SK-N-SH (cell line): ENCODE data around the gene PMEPA1. TPM values are rescaled to one million over a fixed set of nuclear protein-coding genes. Genes with fewer than 3 reads are reported as not detected.

Experiments
- CTCF ChIA-PET: fragments of 300-600, 350-600 bp; formaldehyde crosslinking; extraction: SDS; loops from one replicate; lab custom pipeline; 2021; lab: Yijun Ruan, JAX
- POLR2A ChIA-PET: fragments of 350-600 bp; sonication (Branson Sonifier 250); formaldehyde crosslinking; extraction: SDS; loops from one replicate; lab custom pipeline; 2020; ENCODE audit warnings: antibody characterized with exemption, inconsistent platforms; lab: Yijun Ruan, JAX
- DNase-seq: peaks from one replicate; pipeline ENCODE4 v3.0.0; 2012
- H2AFZ ChIP-seq: fragments of 200-600 bp; sonication (generic); 2 replicates; pipeline ENCODE4 v1.8.1; 2016; ENCODE audit warnings: antibody characterized with exemption, mild to moderate bottlenecking, low read depth
- H3F3A ChIP-seq: fragments of 200-600 bp; sonication (generic); replicated peaks from 2 replicates; pipeline ENCODE3; 2016; ENCODE audit warnings: antibody characterized with exemption, mild to moderate bottlenecking; ENCODE audit not compliant: insufficient read depth
- H3K27ac ChIP-seq, 2 experiments: fragments of 200-500 bp in 1 of 2; fragments of 200-600 bp in 1 of 2; sonication (Bioruptor generic) in 1 of 2; sonication (generic), shearing (Covaris generic) in 1 of 2; 2 replicates each; pipeline versions ENCODE4 v1.5.1 to v1.6.1; 2014 to 2016; ENCODE audit warnings: low read depth in 2 of 2, inconsistent platforms in 1 of 2, low read length in 1 of 2, mild to moderate bottlenecking in 1 of 2, mixed read lengths in 1 of 2
- H3K27me3 ChIP-seq: fragments of 200-600 bp; sonication (generic), shearing (Covaris generic); 2 replicates; pipeline ENCODE4 v1.6.1; 2016; ENCODE audit warnings: mixed run types; ENCODE audit not compliant: insufficient read depth
- H3K36me3 ChIP-seq, 2 experiments: fragments of 200-500 bp in 1 of 2; fragments of 200-600 bp in 1 of 2; sonication (Bioruptor generic) in 1 of 2; sonication (generic) in 1 of 2; replicated peaks in 1 of 2; 2 replicates each; pipeline versions ENCODE3 to v1.5.1; 2014 to 2016; ENCODE audit warnings: low read length in 1 of 2, mild to moderate bottlenecking in 1 of 2; ENCODE audit not compliant: insufficient read depth in 2 of 2, control insufficient read depth in 1 of 2
- H3K4me1 ChIP-seq, 2 experiments: fragments of 200-500 bp in 1 of 2; fragments of 200-600 bp in 1 of 2; sonication (Bioruptor generic) in 1 of 2; sonication (generic), shearing (Covaris generic) in 1 of 2; 2 replicates each; pipeline versions ENCODE4 v1.5.1 to v1.6.1; 2014 to 2016; ENCODE audit warnings: low read depth in 1 of 2, low read length in 1 of 2, mixed run types in 1 of 2; ENCODE audit not compliant: insufficient read depth in 2 of 2, control insufficient read depth in 1 of 2
- H3K4me2 ChIP-seq: fragments of 200-600 bp; sonication (generic), shearing (Covaris generic); 2 replicates; pipeline ENCODE4 v1.6.1; 2017; ENCODE audit warnings: mixed run types
- H3K4me3 ChIP-seq, 2 experiments: fragments of 200-500 bp in 1 of 2; fragments of 200-600 bp in 1 of 2; sonication (Bioruptor generic) in 1 of 2; sonication (generic), shearing (Covaris generic) in 1 of 2; 2 replicates each; pipeline versions ENCODE4 v1.5.1 to v1.8.1; 2014 to 2016; ENCODE audit warnings: low read depth in 2 of 2, inconsistent platforms in 1 of 2, low read length in 1 of 2, mild to moderate bottlenecking in 1 of 2, mixed read lengths in 1 of 2, moderate library complexity in 1 of 2
- H3K79me2 ChIP-seq: fragments of 200-600 bp; sonication (generic); 2 replicates; pipeline ENCODE4 v1.8.1; 2017; ENCODE audit warnings: mild to moderate bottlenecking; ENCODE audit not compliant: insufficient read depth
- H3K9ac ChIP-seq: fragments of 200-600 bp; sonication (generic); 2 replicates; pipeline ENCODE4 v1.6.1; 2017; ENCODE audit warnings: mixed run types
- H3K9me2 ChIP-seq: fragments of 200-600 bp; sonication (generic); 2 replicates; pipeline ENCODE4 v1.6.1; 2017; ENCODE audit warnings: mixed run types
- H3K9me3 ChIP-seq: fragments of 200-600 bp; sonication (generic); 2 replicates; pipeline ENCODE4 v1.6.1; 2017; ENCODE audit warnings: mixed run types, mild to moderate bottlenecking, moderate library complexity
- H4K20me1 ChIP-seq: fragments of 200-600 bp; sonication (generic); 2 replicates; pipeline ENCODE4 v1.6.1; 2017; ENCODE audit warnings: mild to moderate bottlenecking, mixed run types; ENCODE audit not compliant: insufficient read depth
- ELF1 ChIP-seq: IDR thresholded peaks from 2 replicates; pipeline ENCODE4 v1.4.0; 2012
- EZH2phosphoT487 ChIP-seq: fragments of 200-600 bp; sonication (generic); IDR thresholded peaks from 2 replicates; pipeline ENCODE4 v1.6.1; 2017; ENCODE audit warnings: low read depth, mixed run types, mild to moderate bottlenecking, antibody characterized with exemption, moderate library complexity, borderline replicate concordance
- FOSL2 ChIP-seq: IDR thresholded peaks from 2 replicates; pipeline ENCODE4 v1.4.0; 2012; ENCODE audit warnings: low read depth, mild to moderate bottlenecking, moderate library complexity, borderline replicate concordance
- FOXJ3 ChIP-seq: sonication (generic); formaldehyde crosslinking; IDR thresholded peaks from 2 replicates; pipeline ENCODE4 v1.5.1; 2020; ENCODE audit warnings: mild to moderate bottlenecking, missing genetic modification reagents
- GABPA ChIP-seq: IDR thresholded peaks from 2 replicates; pipeline ENCODE4 v1.4.0; 2012; ENCODE audit warnings: low read depth, mild to moderate bottlenecking
- MAX ChIP-seq: IDR thresholded peaks from 2 replicates; pipeline ENCODE4 v1.4.0; 2012; ENCODE audit warnings: low read depth
- MXI1 ChIP-seq: IDR thresholded peaks from 2 replicates; pipeline ENCODE4 v1.6.1; 2012; ENCODE audit warnings: mild to moderate bottlenecking, low read depth, low read length, improper control_type of control experiment
- NRF1 ChIP-seq: IDR thresholded peaks from 2 replicates; pipeline ENCODE4 v1.6.1; 2012; ENCODE audit warnings: low read depth, mild to moderate bottlenecking, low read length
- PBX3 ChIP-seq: IDR thresholded peaks from 2 replicates; pipeline ENCODE4; 2012
- RAD21 ChIP-seq: IDR thresholded peaks from 2 replicates; pipeline ENCODE4 v1.6.1; 2012; ENCODE audit warnings: mild to moderate bottlenecking, low read length
- REST ChIP-seq: IDR thresholded peaks from 2 replicates; pipeline ENCODE4 v1.6.1; 2012; ENCODE audit warnings: mild to moderate bottlenecking, low read depth, low read length, moderate library complexity
- RFX5 ChIP-seq: IDR thresholded peaks from 2 replicates; pipeline ENCODE4 v1.6.1; 2012; ENCODE audit warnings: mild to moderate bottlenecking, improper control_type of control experiment, low read length
- SIN3A ChIP-seq: IDR thresholded peaks from 2 replicates; pipeline ENCODE4 v1.6.1; 2012; ENCODE audit warnings: low read depth, mild to moderate bottlenecking, low read length, moderate library complexity, borderline replicate concordance
- SMC3 ChIP-seq: IDR thresholded peaks from 2 replicates; pipeline ENCODE4 v1.6.1; 2012; ENCODE audit warnings: low read depth, low read length, improper control_type of control experiment
- USF2 ChIP-seq: fragments of 150-350 bp; IDR thresholded peaks from 2 replicates; pipeline ENCODE4 v1.6.1; 2017; ENCODE audit warnings: antibody characterized with exemption, low read length, low read depth, borderline replicate concordance
- WGBS: methylation state at CpG from one replicate; pipeline ENCODE4 v1.1.6; 2017; ENCODE audit warnings: low lambda C conversion rate; 5-methylcytosine and 5-hydroxymethylcytosine counted together
- polyA plus RNA-seq, 3 experiments: library from polyadenylated mRNA; depleted of rRNA; stranded (reverse); fragments of >200 nt; gene quantifications; 2 replicates each; pipeline ENCODE4 v1.2.3, GENCODE V29; 2012

Gene PMEPA1
- polyA plus RNA-seq, 1 of the 3 experiments (the other 2 are of a cell fraction): 7.1 TPM

GRCh38 chr20:57601737-57602136 lies 108.1 kb downstream of the PMEPA1 start:
- H3K79me2 ChIP-seq: no peaks in the 10 kb centered on the region
- H3K36me3 ChIP-seq: no peaks in the 10 kb centered on the region
- no peak overlapping the region for H3K27ac ChIP-seq
- peaks cover 0 to 7% of the 10 kb centered on the region in 2 experiments; a peak in 1 of 4 replicates for H3K4me1 ChIP-seq
- POLR2A ChIA-PET: no interaction called here
- no peak overlapping the region for H3K4me3 ChIP-seq
- H3K9me3 ChIP-seq: no peaks in the 10 kb centered on the region
- H2AFZ ChIP-seq: no peak overlapping the region
- H3K9me2 ChIP-seq: no peaks in the 10 kb centered on the region
- WGBS: 32% methylated on average over 5 of the region's 5 CpGs
- H4K20me1 ChIP-seq: no peaks in the 10 kb centered on the region
- H3K9ac ChIP-seq: no peak overlapping the region
- H3K27me3 ChIP-seq: no peaks in the 10 kb centered on the region; the same call in 1 of the 2 replicates
- DNase-seq: no peak
- CTCF ChIA-PET: interaction anchor here (0.9 to 11.5 kb wide), 8 partner anchors 10 to 613 kb away, joined by 3 to 356 read pairs (median 10); no protein-coding TSS in a partner anchor
- no peaks in the 10 kb centered on the region for H3F3A ChIP-seq
- TF ChIP-seq REST (no peak), USF2 (no peak)
- TF ChIP-seq, all 33 proteins: peak for 0
- no peak overlapping the region for H3K4me2 ChIP-seq

- WGBS: 71% methylated on average over 2 of the region's 2 CpGs
- H3K9me2 ChIP-seq: no peaks in the 10 kb centered on the region
- no peaks in the 10 kb centered on the region for H3K9me3 ChIP-seq
- H2AFZ ChIP-seq: no peak overlapping the region
- no peaks in the 10 kb centered on the region; the same call in 1 of the 2 replicates for H3K27me3 ChIP-seq
- H3K27ac ChIP-seq: no peak overlapping the region
- no peak for DNase-seq
- H3K9ac ChIP-seq: no peak overlapping the region
- ChIA-PET CTCF (interaction anchor here (0.9 to 11.5 kb wide), 8 partner anchors 10 to 613 kb away, joined by 3 to 356 read pairs (median 10); no protein-coding TSS in a partner anchor), POLR2A (no interaction called here)
- H4K20me1 ChIP-seq: no peaks in the 10 kb centered on the region
- H3K4me1 ChIP-seq: peaks cover 0 to 9% of the 10 kb centered on the region in 2 experiments; a peak in 1 of 4 replicates
- H3K36me3 ChIP-seq: no peaks in the 10 kb centered on the region
- no peak overlapping the region for H3K4me3 ChIP-seq
- H3K79me2 ChIP-seq: no peaks in the 10 kb centered on the region
- TF ChIP-seq MAX (no peak), MXI1 (no peak), RFX5 (no peak), GABPA (no peak), SMC3 (no peak), EZH2phosphoT487 (no peak), USF2 (no peak), ELF1 (no peak), FOXJ3 (CRISPR knock-in tag) (no peak), RAD21 (no peak), NRF1 (no peak), FOSL2 (no peak), SIN3A (no peak), PBX3 (no peak)
- no peak overlapping the region for H3K4me2 ChIP-seq
- no peaks in the 10 kb centered on the region for H3F3A ChIP-seq
Measured at GRCh38 chr20:57601211-57601570, 108.6 kb downstream of the PMEPA1 start.
